Heart left ventricle (tissue), 16 donors: ENCODE data around the gene EPX. TPM values are rescaled to one million over a fixed set of nuclear protein-coding genes. Genes with fewer than 3 reads are reported as not detected.

ENCODE experiments used
- ATAC-seq, 4 donors: fragments of 200-7000 bp; cut with Tn5 transposase; one replicate each; pipeline ENCODE4 v1.9.1; 2020 to 2022; ENCODE audit warnings: moderate library complexity in 4 of 4, mild to moderate bottlenecking in 3 of 4, moderate number of reproducible peaks in 1 of 4
- DNase-seq, 5 donors: peaks; one replicate each; pipeline ENCODE4 v3.0.0-alpha.2; 2020
- H3K27ac ChIP-seq, 12 donors: fragments of 200-600 bp; sonication (generic) in 4 of 12; one replicate each; pipeline versions ENCODE4 v1.5.0 to v1.8.0; 2016 to 2022; ENCODE audit warnings: mild to moderate bottlenecking in 2 of 12
- H3K27me3 ChIP-seq, 9 donors: fragments of 200-600 bp; sonication (generic) in 2 of 9; one replicate each; pipeline versions ENCODE4 v1.5.1 to v1.8.0; 2016 to 2022; ENCODE audit warnings: mild to moderate bottlenecking in 3 of 9
- H3K36me3 ChIP-seq, 9 donors: fragments of 200-600 bp; sonication (generic) in 2 of 9; one replicate each; pipeline versions ENCODE4 v1.5.0 to v1.8.0; 2018 to 2022; ENCODE audit warnings: mild to moderate bottlenecking in 2 of 9
- H3K4me1 ChIP-seq, 12 donors: fragments of 200-600 bp; sonication (generic) in 4 of 12; one replicate each; pipeline versions ENCODE4 v1.5.0 to v1.8.0; 2016 to 2022; ENCODE audit warnings: mild to moderate bottlenecking in 3 of 12
- H3K4me3 ChIP-seq, 12 donors: fragments of 200-600 bp; sonication (generic) in 4 of 12; one replicate each; pipeline versions ENCODE4 v1.5.0 to v1.8.0; 2017 to 2022; ENCODE audit warnings: mild to moderate bottlenecking in 9 of 12, moderate library complexity in 4 of 12
- H3K9me3 ChIP-seq, 12 donors: fragments of 200-600 bp; sonication (generic) in 4 of 12; one replicate each; pipeline versions ENCODE4 v1.5.0 to v1.8.0; 2016 to 2022; ENCODE audit warnings: mild to moderate bottlenecking in 1 of 12
- POLR2A ChIP-seq, 2 donors: fragments of 450-650 bp; IDR thresholded peaks; one replicate each; pipeline ENCODE4 v1.6.1; 2017; ENCODE audit warnings: antibody characterized with exemption in 2 of 2, mild to moderate bottlenecking in 2 of 2, moderate library complexity in 2 of 2
- whole genome bisulfite sequencing, 4 donors: extraction: QIAGEN DNeasy Blood & Tissue Kit in 2 of 4; methylation state at CpG; one replicate each; pipeline versions ENCODE4 v1.1.5 to v1.1.7; 2013 to 2018; 5-methylcytosine and 5-hydroxymethylcytosine counted together
- intact Hi-C, 10 donors: fragments of 100-400 bp; cut with DNase I; formaldehyde crosslinking; loops; one replicate each; pipeline versions ENCODE4 v1.11.1 to v1.14.2; 2022
- polyA plus RNA-seq, 2 donors: library from polyadenylated mRNA; stranded (reverse); fragments of 200-250 nt; gene quantifications; one replicate each; pipeline ENCODE4 v1.2.3, GENCODE V29; 2013
- total RNA-seq, 9 donors: library from RNA; depleted of rRNA in 2 of 9; stranded (reverse); fragments of >200 nt in 2 of 9; fragmentation: NEBNext Ultra II Directional in 3 of 9; extraction: Animal tissue kit (Norgen Biotek cat#: 25700) in 3 of 9; gene quantifications; one replicate each; pipeline versions ENCODE4 v1.1.0 to v1.2.4, GENCODE V29; 2016 to 2023
- TF ChIP-seq, protein P1 (sequence below), 12 donors: fragments of 200-600 bp; sonication (generic) in 4 of 12; IDR thresholded peaks; one replicate each; pipeline versions ENCODE4 v1.5.0 to v1.8.0; 2018 to 2022; ENCODE audit warnings: antibody characterized with exemption in 12 of 12, mild to moderate bottlenecking in 5 of 12
- donor health status: ischemic (EF 13 %, LVEDD 7.1; RV severe dilation, severe dysfunction).
- donor health status: healthy with polysubstance abuse.
- donor health status: DM: no; HTN: yes; CAD: no.
- donor health status: DM: no; HTN: no; CAD: no.
- donor health status: ischemic (EF 25% LVEDD 6.9; RV normal size, moderate dysfunction).
- donor health status: ischemic (EF 25% LVEDD 5.7; RV mildly dilated, moderate dysfunction).
- donor health status: healthy.
- donor health status: DM: yes; HTN: yes; CAD: no.
- donor health status: ischemic (EF 35%, LVEDD 5.7; RV mildly dilated, moderate dysfunction).
- donor health status: nonischemic (EF 11% LVEDD 7.7; RV severe dilation, severe dysfunction).
- donor health status: DM: yes; HTN: yes; CAD: no.
- donor health status: PGD.
- donor health status: ischemic (EF 29% LVEDD 5.4; RV normal size, mild dysfunction).
- donor health status: nonischemic (EF 23%, LVEDD 6.1; RV moderate dilation, normal function).

Gene EPX
- total and polyA plus RNA-seq, 11 donors = not detected

GRCh38 chr17:58196610-58197009 lies 4.1 kb downstream of the EPX start:
- no peaks in the 10 kb centered on the region for H3K9me3 ChIP-seq
- H3K4me3 ChIP-seq = no peak overlapping the region
- ATAC-seq = no peak
- H3K36me3 ChIP-seq = no peaks in the 10 kb centered on the region
- TF ChIP-seq POLR2A (IDR thresholded peaks at IDR 0.05) = no peak
- TF ChIP-seq, protein P1, sequence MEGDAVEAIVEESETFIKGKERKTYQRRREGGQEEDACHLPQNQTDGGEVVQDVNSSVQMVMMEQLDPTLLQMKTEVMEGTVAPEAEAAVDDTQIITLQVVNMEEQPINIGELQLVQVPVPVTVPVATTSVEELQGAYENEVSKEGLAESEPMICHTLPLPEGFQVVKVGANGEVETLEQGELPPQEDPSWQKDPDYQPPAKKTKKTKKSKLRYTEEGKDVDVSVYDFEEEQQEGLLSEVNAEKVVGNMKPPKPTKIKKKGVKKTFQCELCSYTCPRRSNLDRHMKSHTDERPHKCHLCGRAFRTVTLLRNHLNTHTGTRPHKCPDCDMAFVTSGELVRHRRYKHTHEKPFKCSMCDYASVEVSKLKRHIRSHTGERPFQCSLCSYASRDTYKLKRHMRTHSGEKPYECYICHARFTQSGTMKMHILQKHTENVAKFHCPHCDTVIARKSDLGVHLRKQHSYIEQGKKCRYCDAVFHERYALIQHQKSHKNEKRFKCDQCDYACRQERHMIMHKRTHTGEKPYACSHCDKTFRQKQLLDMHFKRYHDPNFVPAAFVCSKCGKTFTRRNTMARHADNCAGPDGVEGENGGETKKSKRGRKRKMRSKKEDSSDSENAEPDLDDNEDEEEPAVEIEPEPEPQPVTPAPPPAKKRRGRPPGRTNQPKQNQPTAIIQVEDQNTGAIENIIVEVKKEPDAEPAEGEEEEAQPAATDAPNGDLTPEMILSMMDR (IDR thresholded peaks at IDR 0.05) = no peak
- intact Hi-C loops = no loop called here
- 81 to 85% (median 82%) methylated on average over 7 of the region's 7 CpGs for WGBS, 4 donors
- H3K4me1 ChIP-seq = no peaks in the 10 kb centered on the region
- DNase-seq = no peak
- H3K27ac ChIP-seq = no peak overlapping the region
- peaks cover 0 to 21% (median 10%) of the 10 kb centered on the region in 9 donors for H3K27me3 ChIP-seq

- ATAC-seq (peak in 3 of 4 donors; percentile 36 to 62 (median 52)), DNase-seq (peak in 4 of 5 donors; percentile 18 to 67 (median 50))
- Histone ChIP-seq H3K4me1 (no peaks in the 10 kb centered on the region), H3K4me3 (no peak overlapping the region), H3K36me3 (peaks cover 0 to under 1% (median 0%) of the 10 kb centered on the region in 9 donors), H3K27me3 (peaks cover 0 to 18% (median 7%) of the 10 kb centered on the region in 9 donors), H3K27ac (no peak overlapping the region), H3K9me3 (no peaks in the 10 kb centered on the region)
- intact Hi-C loops = no loop called here
- 31 to 57% (median 43%) methylated on average over 10 to 14 of the region's 14 CpGs for WGBS, 4 donors
- TF ChIP-seq, protein P1 (IDR thresholded peaks at IDR 0.05) = peak in 10 of 12 donors; percentile 16 to 58 (median 39)
- TF ChIP-seq POLR2A (IDR thresholded peaks at IDR 0.05) = no peak
Observed at GRCh38 chr17:58200024-58200633, 7.6 kb downstream of the EPX start.

DNA sequence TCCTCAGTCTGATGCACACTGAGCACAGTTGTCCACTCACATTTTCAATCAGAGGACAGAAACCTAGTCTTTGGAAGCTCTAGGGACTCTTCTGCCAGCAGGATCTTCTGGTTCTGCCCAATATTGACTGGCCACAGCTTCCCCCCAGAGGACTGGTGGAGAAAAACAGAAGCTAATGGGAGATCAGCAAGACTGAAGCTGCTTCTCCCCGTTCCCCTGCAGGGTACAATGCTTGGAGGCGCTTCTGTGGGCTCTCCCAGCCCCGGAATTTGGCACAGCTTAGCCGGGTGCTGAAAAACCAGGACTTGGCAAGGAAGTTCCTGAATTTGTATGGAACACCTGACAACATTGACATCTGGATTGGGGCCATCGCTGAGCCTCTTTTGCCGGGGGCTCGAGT lies 10.3 kb downstream of the EPX start:
- Histone ChIP-seq H3K27me3 (peaks cover 0 to 12% (median 2%) of the 10 kb centered on the region in 9 donors), H3K27ac (no peak overlapping the region), H3K4me1 (no peaks in the 10 kb centered on the region), H3K36me3 (peaks cover 0 to 25% (median 17%) of the 10 kb centered on the region in 9 donors), H3K4me3 (no peak overlapping the region), H3K9me3 (no peaks in the 10 kb centered on the region)
- TF ChIP-seq, protein P1 (IDR thresholded peaks at IDR 0.05) = no peak
- TF ChIP-seq POLR2A (IDR thresholded peaks at IDR 0.05) = no peak
- ATAC-seq (no peak), DNase-seq (no peak)
- WGBS, 4 donors = 62 to 82% (median 81%) methylated on average over 7 of the region's 7 CpGs
- intact Hi-C loops = no loop called here

DNA sequence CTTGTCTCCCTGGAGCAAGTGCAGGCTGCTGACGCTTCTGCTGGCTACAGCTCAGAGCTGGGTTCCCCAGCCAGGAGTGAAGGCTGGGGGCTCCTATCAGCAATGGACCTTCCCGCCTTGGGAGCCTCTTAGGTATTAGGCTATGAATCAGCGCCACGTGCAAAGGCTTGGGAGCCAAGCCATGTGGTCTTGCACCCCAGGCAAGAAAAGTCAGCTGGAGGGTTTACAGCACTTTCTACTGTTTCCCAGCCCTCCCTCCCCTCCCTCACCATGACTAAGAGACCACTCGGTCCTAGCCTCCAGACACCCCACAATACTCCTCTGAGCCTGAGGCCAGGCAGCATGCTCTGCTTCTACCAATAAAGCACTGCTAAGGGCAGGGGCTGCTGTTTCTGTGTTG lies 12.3 kb downstream of the EPX start:
- Histone ChIP-seq H3K4me1 (no peaks in the 10 kb centered on the region), H3K27me3 (peaks cover 0 to under 1% (median 0%) of the 10 kb centered on the region in 9 donors), H3K4me3 (no peak overlapping the region), H3K9me3 (no peaks in the 10 kb centered on the region), H3K27ac (no peak overlapping the region), H3K36me3 (peaks cover 0 to 43% (median 31%) of the 10 kb centered on the region in 9 donors)
- intact Hi-C loops = no loop called here
- WGBS, 4 donors = 87 to 100% (median 93%) methylated on average over 4 to 5 of the region's 5 CpGs
- TF ChIP-seq, protein P1 (IDR thresholded peaks at IDR 0.05) = no peak
- no peak for TF ChIP-seq POLR2A (IDR thresholded peaks at IDR 0.05)
- ATAC-seq (no peak), DNase-seq (no peak)
